ENCODE results near the gene PPME1. TPM values are rescaled to one million over a fixed set of nuclear protein-coding genes. Genes with fewer than 3 reads are reported as not detected.

PPME1 gene
- total RNA-seq, 1 experiment from 2014 or later, result 81.0 TPM

GRCh38 chr11:74299015-74299414, 127.9 kb downstream of the PPME1 start:
- POLR2A ChIA-PET (ENCODE audit: unreplicated experiment), result no interaction called here
- H3K27me3 ChIP-seq (ENCODE audit: insufficient read depth, low read depth), result no peaks in the 10 kb centered on the region
- CTCF ChIA-PET, result no interaction called here
- H3K36me3 ChIP-seq (ENCODE audit: low read depth), result no peaks in the 10 kb centered on the region
- H4K20me1 ChIP-seq (ENCODE audit: insufficient read depth), result no peaks in the 10 kb centered on the region
- peaks cover 6% of the 10 kb centered on the region; the same call in 1 of the 2 replicates for H3K9me3 ChIP-seq (ENCODE audit: insufficient read depth, low read depth)
- no peak overlapping the region for H3K4me2 ChIP-seq
- no peak for DNase-seq
- H3K4me3 ChIP-seq, result no peak overlapping the region
- no peaks in the 10 kb centered on the region for H3K4me1 ChIP-seq (replicated peaks; ENCODE audit: insufficient read depth)
- BruUV-seq (replicated peaks), result no TSS peak
- intact Hi-C loops (cut with micrococcal nuclease; ENCODE audit: unreplicated experiment), result no loop called here
- H3K79me2 ChIP-seq (ENCODE audit: low read depth), result no peaks in the 10 kb centered on the region
- peaks cover 6% of the 10 kb centered on the region; the same call in 1 of the 2 replicates for H3K9me2 ChIP-seq (ENCODE audit: insufficient read depth)
- H2AFZ ChIP-seq, result no peak overlapping the region
- H3K27ac ChIP-seq, result no peak overlapping the region
- H3F3A ChIP-seq (ENCODE audit: insufficient read depth, low read depth), result no peaks in the 10 kb centered on the region
- TF ChIP-seq EZH2 (IDR thresholded peaks at IDR 0.05; ENCODE audit: low read depth), result no peak
- TF ChIP-seq, protein P1, sequence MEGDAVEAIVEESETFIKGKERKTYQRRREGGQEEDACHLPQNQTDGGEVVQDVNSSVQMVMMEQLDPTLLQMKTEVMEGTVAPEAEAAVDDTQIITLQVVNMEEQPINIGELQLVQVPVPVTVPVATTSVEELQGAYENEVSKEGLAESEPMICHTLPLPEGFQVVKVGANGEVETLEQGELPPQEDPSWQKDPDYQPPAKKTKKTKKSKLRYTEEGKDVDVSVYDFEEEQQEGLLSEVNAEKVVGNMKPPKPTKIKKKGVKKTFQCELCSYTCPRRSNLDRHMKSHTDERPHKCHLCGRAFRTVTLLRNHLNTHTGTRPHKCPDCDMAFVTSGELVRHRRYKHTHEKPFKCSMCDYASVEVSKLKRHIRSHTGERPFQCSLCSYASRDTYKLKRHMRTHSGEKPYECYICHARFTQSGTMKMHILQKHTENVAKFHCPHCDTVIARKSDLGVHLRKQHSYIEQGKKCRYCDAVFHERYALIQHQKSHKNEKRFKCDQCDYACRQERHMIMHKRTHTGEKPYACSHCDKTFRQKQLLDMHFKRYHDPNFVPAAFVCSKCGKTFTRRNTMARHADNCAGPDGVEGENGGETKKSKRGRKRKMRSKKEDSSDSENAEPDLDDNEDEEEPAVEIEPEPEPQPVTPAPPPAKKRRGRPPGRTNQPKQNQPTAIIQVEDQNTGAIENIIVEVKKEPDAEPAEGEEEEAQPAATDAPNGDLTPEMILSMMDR (conservative IDR thresholded peaks at IDR 0.05), result no peak

Other genes starting within 250 kb of the PPME1 start
- gene DNAJB13, start 220.3 kb upstream of the PPME1 start, total RNA-seq (2021), result 0.79 and 0.90 TPM in 2 replicates
- 27.2 and 36.8 TPM in 2 replicates for gene UCP2, start 188.4 kb upstream of the PPME1 start, total RNA-seq (2021)
- 2.0 and 2.4 TPM in 2 replicates for gene UCP3, start 162.2 kb upstream of the PPME1 start, total RNA-seq (2021)
- 47.6 and 50.0 TPM in 2 replicates for gene C2CD3, start 287 bp upstream of the PPME1 start, total RNA-seq (2021)
- 0.22 and 0.60 TPM in 2 replicates for gene P4HA3, start 140.4 kb downstream of the PPME1 start, total RNA-seq (2021)
- 7.3 and 7.8 TPM in 2 replicates for gene PGM2L1, start 227.1 kb downstream of the PPME1 start, total RNA-seq (2021)